HG02642 (cell line): ENCODE data around the gene RASA1.

ENCODE experiments used
- ATAC-seq: cut with Tn5 transposase; IDR thresholded peaks from one replicate; pipeline ENCODE4 v1.9.1; 2021; ENCODE audit warnings: mild to moderate bottlenecking; ENCODE audit not compliant: unreplicated experiment, poor library complexity

RASA1 gene

DNA sequence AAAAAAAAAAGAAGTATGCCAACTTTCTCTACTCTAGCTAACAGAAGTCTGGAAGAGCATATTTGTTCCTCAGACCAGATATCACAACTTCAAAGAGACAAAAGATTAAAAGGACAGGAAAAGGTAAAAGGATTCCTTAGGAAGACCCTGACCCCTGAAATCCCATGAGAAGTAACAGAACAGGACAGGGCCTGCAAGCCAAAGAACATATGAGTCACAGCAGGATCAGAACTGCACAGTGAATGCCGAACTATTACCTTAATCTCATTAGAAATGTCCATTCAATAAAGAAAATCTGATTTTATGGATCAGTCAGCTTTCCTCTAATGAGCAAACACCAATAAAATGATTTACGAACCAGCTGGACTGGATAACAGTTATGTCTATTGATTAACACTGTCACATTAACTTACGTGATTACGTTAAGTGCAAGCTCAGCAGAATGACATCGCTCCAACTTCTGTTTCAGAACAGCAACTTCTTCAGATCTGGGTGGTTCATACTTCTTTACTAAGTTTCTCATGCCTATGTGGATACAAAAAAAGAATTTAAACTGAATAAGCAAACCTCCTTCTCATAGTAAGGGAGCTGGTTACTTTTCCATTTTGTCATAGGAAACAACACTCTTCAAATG is 131.4 kb downstream of the RASA1 start:
- no peak for ATAC-seq

DNA sequence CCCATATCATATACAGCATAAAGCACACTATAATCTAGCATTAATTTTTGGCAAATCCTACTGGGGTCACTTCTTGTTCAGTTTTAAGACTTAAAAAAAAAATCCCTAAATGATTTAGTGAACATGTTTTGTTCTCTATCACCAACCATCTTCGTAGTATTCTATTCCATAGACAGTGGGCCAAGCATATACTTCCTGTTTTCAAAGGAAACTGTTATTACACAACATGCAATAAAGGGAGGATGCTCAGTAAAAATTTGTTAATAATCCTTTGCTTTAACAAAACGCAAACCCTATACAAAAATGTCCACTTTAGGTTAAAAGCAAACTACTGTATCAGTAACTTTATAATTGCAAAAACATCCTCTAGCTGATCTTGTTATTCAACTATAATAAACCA is 132.0 kb downstream of the RASA1 start:
- ATAC-seq: no peak

DNA sequence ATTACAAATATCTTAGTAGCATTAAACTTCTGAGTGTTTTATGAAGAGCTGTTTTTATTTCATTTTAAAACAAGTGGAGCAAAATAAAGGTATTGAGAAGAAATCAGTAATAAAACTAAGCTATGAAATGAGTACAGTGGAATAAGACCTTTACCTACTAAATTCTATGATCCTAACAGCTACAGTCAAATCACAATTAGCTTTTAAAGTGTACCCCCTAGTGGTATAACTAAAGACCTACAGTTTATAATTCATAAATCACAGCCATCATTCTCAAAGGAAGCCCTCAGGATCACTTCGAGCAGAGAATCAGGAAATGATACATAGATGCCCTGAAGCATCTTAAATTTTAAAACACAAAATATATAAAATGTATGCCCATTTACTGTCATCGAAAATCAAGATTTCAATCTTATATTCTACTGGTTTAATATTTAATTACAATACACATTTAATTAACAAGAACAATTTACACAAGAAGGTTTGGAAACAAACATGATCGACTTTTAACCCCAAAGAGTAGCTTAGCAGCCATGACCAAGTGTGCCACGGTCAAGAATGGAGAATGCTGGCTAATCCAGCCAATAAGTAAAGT is 132.7 kb downstream of the RASA1 start:
- ATAC-seq: peak; percentile 72

GRCh38 chr5:87401626-87402025 is 133.9 kb downstream of the RASA1 start:
- ATAC-seq: no peak

DNA sequence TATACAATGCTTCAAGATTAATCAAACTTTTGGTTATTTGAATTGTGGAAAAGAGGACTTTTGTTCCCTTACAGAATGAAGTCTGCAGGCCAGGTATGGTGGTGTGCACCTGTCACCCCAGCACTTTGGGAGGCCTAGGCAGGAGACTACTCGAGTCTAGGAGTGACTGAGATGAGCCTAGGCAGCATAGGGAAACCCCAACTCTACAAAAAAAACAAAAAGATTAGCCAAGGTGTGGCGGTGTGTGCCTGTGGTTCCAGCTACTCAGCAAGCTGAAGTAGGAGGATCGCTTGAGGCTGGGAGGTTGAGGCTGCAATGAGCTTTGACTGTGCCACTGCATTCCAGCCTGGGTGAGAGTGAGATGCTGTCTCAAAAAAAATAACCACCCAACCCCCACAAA is 135.7 kb downstream of the RASA1 start:
- no peak for ATAC-seq

DNA sequence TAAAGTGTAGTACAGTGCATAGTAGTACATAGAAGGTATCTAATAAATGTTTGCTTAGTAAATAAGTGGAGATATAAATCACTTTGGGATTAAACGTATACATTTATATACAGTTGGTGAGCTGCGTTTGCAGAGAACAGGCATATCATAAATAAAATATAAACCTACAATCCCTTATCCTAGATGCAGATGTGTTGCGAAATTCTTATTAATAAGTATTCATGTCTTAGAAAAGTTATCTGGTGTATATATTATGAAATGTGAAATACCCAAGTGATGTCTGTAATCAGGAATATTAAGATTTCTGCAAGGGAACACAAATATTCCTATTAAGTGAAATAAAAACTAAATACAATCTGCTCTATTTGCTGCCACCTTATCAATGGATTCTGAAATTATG is 136.2 kb downstream of the RASA1 start:
- no peak for ATAC-seq

GRCh38 chr5:87404359-87404758 is 136.7 kb downstream of the RASA1 start:
- ATAC-seq: no peak

GRCh38 chr5:87405472-87406155 is 137.9 kb downstream of the RASA1 start:
- ATAC-seq: no peak

GRCh38 chr5:87408204-87408603 is 140.5 kb downstream of the RASA1 start:
- ATAC-seq: no peak

GRCh38 chr5:87410931-87411330 is 143.2 kb downstream of the RASA1 start:
- no peak for ATAC-seq

- ATAC-seq: no peak
Measured at GRCh38 chr5:87411586-87411972, 143.9 kb downstream of the RASA1 start.

DNA sequence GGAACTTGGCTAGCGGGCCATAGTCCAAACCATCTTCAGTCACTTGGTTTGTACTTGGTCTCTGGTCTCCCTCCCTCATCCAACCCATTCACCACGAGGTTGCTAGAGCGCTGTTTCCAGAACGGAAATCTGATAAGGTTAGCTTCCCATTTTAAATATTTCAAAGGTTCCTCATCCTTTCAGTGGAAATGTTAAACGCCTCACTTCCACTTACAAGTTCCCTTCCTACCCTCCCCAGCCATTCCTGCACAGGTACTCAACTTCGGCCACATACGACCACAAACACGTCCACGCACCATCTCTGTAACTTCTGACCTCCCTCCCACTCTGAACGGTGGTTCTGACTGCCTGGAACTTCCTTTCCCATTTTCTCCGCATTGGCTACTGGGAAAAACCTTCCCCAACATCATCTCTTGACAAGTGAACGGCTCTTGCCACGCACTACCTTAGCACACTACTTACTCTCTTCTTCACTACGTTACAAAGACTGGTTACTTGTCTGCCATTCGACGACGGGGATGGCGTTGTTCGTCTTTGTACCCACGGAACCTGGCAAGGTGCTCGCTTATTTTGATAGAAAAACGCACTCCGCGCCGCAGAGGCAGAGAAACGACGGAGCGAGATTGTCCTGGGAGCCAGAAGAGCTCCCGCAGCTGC is 144.4 kb downstream of the RASA1 start:
- ATAC-seq: peak; percentile 20

DNA sequence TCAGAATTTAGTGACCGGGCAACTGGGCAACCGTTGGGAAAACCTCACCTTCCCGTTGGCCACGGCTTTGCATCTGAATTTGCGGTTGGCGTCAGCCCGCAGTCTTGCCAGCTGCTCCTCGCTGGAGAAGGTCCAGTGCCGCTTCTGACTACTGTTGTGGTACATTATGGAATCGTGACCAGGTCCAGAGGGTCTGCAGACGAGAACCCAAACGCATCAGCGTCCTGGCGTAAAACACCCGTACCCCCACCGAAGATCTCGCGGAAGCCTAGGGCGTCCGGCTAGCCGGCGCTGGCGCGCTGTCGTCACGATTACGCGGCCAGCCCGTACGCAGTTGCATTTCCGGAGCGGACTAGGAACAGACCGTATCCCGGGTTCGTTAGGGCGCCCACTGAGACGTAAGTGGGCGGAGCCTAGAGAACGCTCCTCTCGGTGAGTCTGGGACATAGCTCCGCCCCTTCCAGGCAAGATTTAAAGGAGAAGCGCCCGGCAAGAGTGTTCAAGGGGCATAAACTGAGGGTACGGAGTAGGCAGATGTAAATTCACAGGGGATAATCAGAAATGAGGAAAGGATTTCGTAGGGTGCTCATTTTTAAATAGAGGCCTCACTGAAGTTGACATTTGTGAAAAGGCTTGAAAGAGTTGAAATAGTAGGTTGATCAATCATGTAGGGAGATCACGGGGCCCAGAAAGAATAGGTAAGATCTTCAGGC is 145.1 kb downstream of the RASA1 start, which contains the start of gene CCNH:
CCNH (minus strand) TSS at position 301 of the 713 bp plus-strand sequence; CDS start at position 165, 136 bp downstream.
- ATAC-seq: peak; percentile 99

GRCh38 chr5:87413343-87413645 is 145.6 kb downstream of the RASA1 start:
- ATAC-seq: no peak

- ATAC-seq: no peak
Measured at GRCh38 chr5:87418506-87418905, 150.8 kb downstream of the RASA1 start.

DNA sequence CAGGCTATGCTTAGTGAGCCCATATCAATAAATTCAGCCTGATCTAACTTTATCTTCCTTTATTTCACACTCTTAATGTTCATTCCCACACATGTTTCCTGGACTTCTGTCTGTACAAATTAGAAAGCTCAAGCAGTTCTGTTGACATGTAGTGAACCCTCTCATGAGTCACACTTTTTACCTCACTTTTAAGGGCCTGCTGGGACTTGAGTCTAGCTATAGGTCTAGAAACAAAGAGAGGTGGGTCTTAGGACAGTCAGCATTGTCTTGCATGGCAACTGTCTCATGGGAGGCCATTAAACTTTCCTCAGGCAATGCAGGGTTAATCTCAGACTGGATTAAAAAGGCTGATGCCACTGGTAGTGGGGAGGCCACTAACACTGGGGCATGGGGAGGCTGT is 153.6 kb downstream of the RASA1 start:
- no peak for ATAC-seq

DNA sequence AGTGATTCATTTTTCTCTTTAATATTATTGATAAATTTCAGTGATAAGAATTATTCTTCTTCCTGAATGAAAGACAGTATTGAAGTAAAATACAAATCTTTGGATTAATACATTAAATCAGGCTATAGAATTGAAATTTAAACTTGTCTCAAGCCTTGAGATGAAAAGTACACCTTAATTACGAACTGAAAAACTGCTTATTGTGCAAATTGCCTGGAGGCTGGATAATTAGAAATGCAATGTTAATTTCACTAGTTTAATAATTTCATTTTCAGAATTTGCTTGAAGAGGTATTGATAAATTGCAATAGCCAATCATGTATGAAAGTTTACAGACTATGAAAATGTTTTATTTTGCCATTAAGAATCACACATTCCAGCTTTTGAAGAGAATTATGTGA is 156.1 kb downstream of the RASA1 start:
- no peak for ATAC-seq

GRCh38 chr5:87430863-87431457 is 163.3 kb downstream of the RASA1 start:
- ATAC-seq: no peak

- ATAC-seq: no peak
Measured at GRCh38 chr5:87432460-87432859, 164.8 kb downstream of the RASA1 start.

- no peak for ATAC-seq
Measured at GRCh38 chr5:87433945-87434344, 166.3 kb downstream of the RASA1 start.
